SKM-1 treated with dmso at 0.1 percent for 144 hours (cell line): ENCODE results near the gene TCAF1.
"Not testable (repeated sequence)": the region's sequence is repeated elsewhere in the genome, so short reads cannot be mapped to it uniquely, and the experiment has no call there.

Experiments used
- DNase-seq: peaks from one replicate; lab custom pipeline; 2025; ENCODE audit not compliant: unreplicated experiment; lab: John Stamatoyannopoulos, UW

TCAF1 gene

GRCh38 chr7:143902332-143902899 lies 440 bp upstream of the TCAF1 start:
- no peak for DNase-seq

DNA sequence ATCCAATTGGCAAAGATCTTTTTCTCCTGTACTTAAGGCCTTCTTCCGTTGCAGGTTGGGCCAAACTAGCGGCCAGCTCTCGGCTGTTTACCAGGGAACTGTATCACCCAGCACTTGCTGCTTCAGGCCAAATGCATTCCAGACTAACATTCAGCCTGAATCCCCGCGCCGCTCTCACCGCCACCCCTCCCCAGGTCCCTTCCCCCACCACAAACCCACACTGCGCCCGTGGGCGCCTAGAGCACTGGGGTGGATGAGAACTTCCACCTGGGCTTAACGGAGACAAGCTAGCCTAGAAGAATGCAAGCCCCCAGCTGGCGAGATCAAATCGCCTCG lies 676 bp downstream of the TCAF1 start:
- DNase-seq: no peak

DNA sequence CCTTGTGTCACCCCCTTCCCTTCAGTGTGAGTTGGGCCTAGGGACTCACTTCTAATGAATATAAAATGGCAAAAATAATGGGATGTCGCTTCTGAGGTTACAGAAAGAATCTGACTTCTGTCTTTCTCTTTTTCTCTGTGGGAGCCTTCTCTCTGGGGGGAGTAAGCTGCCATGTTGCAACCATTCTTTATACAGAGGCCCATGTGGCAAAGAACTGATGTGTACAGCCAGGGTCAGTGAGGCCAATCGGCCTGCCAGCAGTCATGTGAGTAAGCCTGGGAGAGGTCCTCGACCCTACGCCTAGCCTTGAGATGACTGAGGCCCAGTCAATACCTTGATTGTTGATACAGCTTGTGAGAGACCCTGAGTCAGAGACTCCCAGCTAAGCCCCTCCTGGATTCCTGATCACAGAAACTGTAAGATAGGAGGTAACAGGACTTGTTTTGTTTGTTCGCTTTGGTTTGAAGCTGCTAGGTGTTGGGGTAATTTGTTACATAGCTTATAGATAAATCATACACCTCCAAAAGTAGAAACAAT lies 1.7 kb downstream of the TCAF1 start:
- no peak for DNase-seq

- no peak for DNase-seq
Measured at GRCh38 chr7:143898810-143899209, 3.2 kb downstream of the TCAF1 start.

DNA sequence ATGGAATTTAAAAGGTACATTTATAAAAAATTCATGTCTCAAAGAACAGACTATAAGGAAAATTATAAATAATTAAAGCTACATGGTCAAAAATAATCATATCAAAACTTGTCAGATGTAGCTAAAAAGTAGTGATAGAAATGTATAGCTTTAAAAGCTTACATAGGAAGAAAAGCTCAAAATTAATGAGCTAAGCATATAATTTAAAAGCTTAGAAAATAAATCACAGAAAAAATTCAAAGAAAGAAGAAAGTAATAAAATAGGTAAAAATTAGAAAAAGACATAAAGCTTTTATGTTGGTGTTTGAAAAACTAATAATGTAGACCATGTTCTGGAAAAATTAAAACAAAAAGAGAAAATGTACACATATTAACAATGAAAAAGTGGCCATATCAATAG lies 5.3 kb downstream of the TCAF1 start:
- DNase-seq: no peak

- peak; percentile 66 for DNase-seq
Measured at GRCh38 chr7:143892527-143893300, 9.3 kb downstream of the TCAF1 start.

GRCh38 chr7:143891457-143891856 lies 10.5 kb downstream of the TCAF1 start:
- no peak for DNase-seq

- no peak for DNase-seq
Measured at GRCh38 chr7:143890558-143890957, 11.4 kb downstream of the TCAF1 start.

DNA sequence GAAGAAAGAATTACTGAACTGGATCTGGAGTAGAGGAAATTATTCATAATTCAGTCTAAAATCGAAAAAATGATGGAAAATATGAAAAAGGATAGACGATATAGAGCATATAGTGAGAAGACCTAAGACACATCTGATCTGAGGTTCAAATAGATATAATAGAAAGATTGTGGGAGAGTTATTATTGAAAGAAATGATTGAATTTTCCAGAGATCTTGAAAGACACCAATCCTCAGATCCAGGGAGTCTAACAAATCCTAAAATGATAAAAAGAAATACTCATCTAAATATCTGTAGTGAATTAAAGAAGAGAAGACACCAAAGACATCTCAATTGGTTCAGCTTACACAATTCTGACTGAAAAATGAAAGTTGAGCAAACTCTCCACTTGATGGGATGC lies 12.9 kb downstream of the TCAF1 start:
- DNase-seq: no peak

- DNase-seq: no peak
Measured at GRCh38 chr7:143886826-143887477, 15.0 kb downstream of the TCAF1 start.

GRCh38 chr7:143885951-143886350 lies 16.0 kb downstream of the TCAF1 start:
- DNase-seq: no peak

DNA sequence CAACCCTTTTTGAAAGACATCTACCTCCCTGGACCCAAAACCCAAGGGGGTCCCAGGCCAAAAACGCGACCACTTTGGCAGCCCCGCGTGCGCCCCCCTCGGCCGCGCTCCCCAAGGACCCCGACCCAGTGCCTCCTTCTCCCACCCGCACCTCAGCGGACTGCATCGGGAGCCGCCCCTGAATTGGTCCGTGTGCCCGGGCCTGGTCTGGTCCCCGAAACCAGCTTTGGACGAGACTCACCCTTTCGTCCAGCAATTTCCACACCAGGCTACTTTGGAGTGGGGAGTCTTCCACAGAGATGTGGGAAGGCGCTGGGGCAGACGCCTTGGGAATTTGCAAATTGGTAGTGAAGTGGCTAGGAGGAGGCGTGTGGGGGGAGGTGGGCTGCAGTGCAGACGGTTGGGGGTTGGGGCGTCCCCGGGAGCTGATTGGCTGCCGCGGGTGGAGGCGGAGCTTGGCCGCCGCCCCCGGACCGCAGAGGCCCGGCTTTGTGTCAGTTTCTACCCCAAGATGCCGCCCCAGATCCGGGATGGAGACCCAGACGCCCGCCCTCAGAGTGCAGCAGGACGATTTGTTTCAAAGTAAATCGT lies 16.9 kb downstream of the TCAF1 start:
- no peak for DNase-seq

DNA sequence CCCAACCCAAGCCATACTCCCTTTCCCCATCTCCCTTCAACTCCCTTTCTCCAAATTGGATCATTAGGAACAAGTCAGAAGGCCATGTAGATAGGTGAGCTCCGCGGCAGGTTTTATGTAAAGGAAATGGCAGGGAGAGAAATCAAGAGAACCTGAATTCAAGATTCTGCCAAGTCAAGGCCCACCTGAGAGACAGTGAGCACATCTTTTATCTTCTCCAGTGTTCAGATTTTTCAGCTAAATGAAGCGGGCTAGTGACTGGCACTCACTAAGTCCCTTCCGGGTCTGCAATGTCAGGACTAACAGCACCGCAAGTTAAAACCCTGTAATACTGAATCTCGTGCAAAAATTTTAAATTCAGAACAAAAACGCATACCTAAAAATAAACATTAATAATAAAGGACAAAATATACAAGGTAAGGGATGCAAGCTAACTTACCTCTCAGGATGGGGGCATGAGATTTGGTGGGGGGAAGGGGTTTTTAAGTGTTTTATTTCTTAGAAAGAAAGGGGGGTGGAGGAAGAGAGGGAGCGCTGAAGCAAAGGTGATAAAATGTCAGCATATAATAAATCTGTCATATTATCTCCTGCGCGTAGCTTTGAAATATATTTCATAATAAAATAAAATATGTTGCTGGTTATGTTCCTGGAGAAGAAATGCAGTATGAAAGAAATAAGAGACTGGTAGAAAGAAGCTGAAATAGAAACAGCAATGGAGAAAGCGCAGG lies 17.6 kb downstream of the TCAF1 start:
- DNase-seq: no peak

- no peak for DNase-seq
Measured at GRCh38 chr7:143882604-143883078, 19.3 kb downstream of the TCAF1 start.

DNA sequence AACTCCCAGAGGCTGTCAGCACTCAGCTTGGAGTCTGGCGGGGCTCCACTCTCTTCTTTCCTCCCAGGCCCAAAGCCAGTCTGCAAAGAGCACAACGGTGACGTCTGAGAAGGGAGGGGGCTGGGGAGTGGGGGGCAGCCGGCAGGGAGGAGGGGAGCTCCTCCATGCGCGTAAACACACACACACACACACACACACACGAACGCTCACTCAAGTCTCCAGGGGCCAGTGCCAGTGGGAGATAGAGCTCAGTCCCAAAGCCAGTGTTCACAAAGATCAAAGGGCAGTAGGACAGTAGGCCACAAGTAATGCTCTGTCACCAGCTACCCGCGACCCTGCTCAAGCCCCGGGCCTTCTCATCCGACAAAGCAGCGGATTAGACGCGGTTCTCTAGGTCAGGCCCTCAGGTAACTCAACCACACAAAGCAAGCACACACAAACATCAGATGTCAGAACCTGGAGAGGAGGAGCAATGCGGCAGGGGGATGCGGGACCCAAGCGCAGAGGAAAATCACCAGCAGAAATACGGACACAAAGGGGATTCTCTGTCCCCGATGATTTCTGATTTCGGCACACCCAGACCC lies 19.9 kb downstream of the TCAF1 start:
- no peak for DNase-seq

- DNase-seq: no peak
Measured at GRCh38 chr7:143878884-143879283, 23.1 kb downstream of the TCAF1 start.

DNA sequence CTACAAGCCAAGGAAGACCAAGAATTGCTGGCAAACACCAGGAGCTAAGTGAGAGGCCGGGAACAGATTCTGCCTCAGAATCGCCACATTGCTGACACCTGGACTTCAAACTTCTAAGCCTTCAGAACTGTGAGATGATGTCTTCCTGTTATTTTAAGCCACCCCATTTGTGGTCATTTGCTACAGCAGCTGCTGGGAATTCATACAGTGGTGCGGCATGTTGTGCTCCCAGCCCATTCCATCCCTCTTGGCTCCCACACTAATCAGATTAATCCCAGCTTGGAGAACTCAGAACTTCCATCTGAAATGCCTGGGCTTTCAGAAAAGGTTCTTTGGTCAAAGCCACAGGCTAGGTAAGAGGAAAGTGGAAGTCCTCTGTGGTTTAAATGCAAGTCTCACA lies 24.9 kb downstream of the TCAF1 start:
- no peak for DNase-seq

DNA sequence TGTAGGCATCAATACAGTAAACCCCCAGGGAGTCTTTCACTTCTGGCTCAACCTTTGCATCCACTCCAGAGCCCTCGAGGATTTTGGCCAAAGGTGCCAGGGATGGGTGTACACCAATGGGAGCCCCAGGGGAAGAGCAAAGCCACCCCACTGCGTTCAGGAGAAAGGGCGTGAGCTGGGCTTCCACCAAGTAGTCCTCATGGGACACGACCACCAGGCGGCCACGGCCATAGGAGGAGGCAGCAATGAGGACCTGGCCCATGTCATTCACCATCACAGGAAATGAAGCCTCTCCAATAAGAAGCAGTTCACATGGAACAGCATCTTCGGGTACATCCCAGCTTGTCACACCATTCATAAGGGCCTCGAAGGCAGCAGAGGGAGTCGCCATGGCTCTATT lies 25.8 kb downstream of the TCAF1 start:
- no peak for DNase-seq

DNA sequence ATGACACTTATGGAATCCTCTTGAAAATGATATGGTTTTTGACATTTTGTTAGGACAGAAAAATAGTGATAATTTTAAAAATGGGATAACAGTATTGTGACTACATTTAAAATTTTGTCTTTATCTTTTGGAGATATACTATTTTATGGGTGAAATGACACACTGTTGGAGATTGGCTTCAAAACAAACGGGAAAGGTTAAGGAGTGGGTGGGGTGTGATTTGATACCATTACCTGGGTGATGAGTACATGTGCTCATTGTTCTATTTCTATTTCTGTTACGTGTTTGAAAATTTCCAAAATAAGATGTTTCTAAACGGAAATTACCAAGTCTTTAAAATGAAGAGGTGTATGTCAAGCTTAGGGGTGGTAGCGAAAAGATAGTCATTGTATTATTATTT lies 28.7 kb downstream of the TCAF1 start:
- DNase-seq: not testable (repeated sequence)

DNA sequence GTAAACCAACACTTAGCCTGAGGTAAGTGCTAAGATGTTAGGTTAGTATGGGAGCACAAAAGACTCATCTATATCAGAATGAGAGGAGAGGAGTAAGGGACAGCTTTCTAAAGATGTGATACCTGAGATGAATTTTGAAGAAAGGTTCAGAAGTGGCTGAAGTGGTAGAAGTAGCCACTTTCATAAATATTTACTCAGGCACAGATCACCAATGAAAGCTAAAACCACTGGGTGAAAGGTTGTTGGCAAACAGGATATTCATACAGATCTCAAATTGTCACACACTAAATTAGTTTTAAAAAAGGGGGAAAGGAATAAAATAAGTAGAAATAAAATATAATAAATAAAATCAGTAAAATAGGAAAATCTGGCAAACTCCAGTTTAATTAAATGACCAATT lies 30.4 kb downstream of the TCAF1 start:
- DNase-seq: not testable (repeated sequence)

- DNase-seq: not testable (repeated sequence)
Measured at GRCh38 chr7:143857994-143858393, 44.0 kb downstream of the TCAF1 start.
